Central memory CD4-positive, alpha-beta T cell (primary cell): ENCODE measurements around the gene ZNF660.

Source experiments
- DNase-seq: peaks from one replicate; pipeline ENCODE4 v3.0.0; 2022

Gene ZNF660

DNA sequence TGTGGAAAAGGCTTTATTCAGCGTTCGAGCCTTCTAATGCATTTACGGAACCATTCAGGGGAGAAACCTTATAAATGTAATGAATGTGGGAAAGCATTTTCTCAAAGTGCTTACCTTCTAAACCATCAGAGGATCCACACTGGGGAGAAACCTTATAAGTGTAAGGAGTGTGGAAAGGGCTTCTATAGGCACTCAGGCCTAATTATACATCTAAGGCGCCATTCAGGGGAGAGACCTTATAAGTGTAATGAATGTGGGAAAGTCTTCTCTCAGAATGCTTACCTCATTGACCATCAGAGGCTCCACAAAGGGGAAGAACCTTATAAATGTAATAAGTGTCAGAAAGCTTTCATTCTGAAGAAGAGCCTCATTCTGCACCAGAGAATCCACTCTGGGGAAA, 57.6 kb downstream of the ZNF660 start:
- no peak for DNase-seq

DNA sequence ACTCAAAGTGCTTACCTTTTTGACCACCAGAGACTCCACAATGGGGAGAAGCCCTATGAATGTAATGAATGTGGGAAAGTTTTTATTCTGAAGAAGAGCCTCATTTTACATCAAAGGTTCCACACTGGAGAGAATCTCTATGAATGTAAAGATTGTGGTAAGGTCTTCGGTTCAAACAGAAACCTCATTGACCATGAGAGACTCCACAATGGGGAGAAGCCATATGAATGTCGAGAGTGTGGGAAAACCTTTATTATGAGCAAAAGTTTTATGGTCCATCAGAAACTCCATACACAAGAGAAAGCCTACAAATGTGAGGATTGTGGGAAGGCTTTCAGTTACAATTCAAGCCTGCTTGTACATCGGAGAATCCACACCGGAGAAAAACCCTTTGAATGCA, 58.3 kb downstream of the ZNF660 start:
- no peak for DNase-seq

DNA sequence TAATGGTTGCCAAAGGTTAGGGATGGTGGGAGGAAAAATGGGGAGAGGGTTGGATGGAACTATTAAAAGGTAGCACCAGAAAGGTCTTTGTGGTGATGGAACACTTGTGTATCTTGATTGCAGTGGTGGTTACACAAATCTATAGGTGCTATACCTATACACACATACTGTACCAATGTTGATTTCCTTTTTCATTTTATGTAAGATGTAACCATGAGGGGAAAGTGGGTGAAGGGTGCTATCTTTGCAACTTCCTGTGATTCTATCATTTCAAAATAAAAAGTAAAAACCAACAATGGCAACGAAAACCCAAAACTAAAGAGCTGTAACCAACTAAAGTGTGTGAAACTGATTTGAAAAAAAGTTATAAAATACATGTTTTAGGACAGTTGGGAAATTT, 63.0 kb downstream of the ZNF660 start:
- DNase-seq: no peak

DNA sequence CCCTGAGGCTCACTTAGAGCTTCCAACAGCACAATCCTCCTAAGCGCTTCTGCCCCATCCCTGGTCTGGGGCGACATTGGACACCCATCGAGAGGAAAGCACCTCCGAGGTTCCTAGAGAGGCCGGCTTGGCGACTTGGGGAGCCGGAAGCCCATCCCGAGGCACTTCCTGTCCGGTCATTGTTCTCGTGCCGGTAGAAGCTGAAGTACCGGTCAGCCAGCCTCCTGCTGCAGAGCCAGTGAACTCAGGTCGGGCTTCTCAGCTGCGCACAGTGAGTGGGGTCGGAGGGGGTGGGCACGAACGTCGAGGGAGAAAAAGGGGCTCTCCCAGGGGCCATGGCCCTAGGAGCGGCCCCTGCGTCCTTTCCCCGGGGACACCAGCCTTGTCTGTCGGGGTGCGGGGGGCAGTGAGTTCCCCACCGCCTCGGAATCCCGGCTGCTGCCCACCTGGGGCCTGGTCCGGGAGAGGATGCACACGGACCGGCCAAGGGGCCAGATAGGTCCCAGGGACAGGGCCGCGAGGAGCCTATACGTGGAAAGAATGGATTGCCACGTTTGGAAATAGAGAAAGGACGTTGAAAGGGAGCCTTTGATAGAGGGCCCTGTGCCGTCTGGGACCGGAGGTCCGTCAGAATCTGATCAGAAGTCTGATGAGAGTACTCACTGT, 63.9 kb downstream of the ZNF660 start, which contains the start of gene ZNF35:
Gene ZNF35, plus strand, starts transcription at position 169 of the 666 bp plus-strand sequence. CDS start 2,336 bp downstream, outside the sequence.
- DNase-seq: no peak
